ENCODE results near the gene HRH2. TPM values are rescaled to one million over a fixed set of nuclear protein-coding genes. Genes with fewer than 3 reads are reported as not detected.

The HRH2 gene
- total RNA-seq, 4 donors from 2014 or later = 0.15 to 4.5 (median 1.4) TPM

GRCh38 chr5:175714479-175715085 lies 56.7 kb downstream of the HRH2 start:
- no peaks in the 10 kb centered on the region for H3K36me3 ChIP-seq
- peaks cover 0 to 12% (median 6%) of the 10 kb centered on the region in 3 donors for H3K9me3 ChIP-seq
- TF ChIP-seq CTCF (IDR thresholded peaks at IDR 0.05) = no peak
- no peak for TF ChIP-seq POLR2A (IDR thresholded peaks at IDR 0.05)
- intact Hi-C loops (cut with DNase I) = loop anchor here (5.0 kb wide), 1 partner anchor 182 kb away; no protein-coding TSS in a partner anchor
- no peak overlapping the region for H3K27ac ChIP-seq
- no peak overlapping the region for H3K4me3 ChIP-seq
- peaks cover 0 to 12% (median 0%) of the 10 kb centered on the region in 4 donors for H3K27me3 ChIP-seq
- no peak for DNase-seq
- WGBS, 2 donors = 89 to 94% methylated on average over 7 of the region's 7 CpGs
- no peaks in the 10 kb centered on the region for H3K4me1 ChIP-seq

- Histone ChIP-seq H3K4me3 (no peak overlapping the region), H3K27me3 (peaks cover 0 to 14% (median 0%) of the 10 kb centered on the region in 4 donors), H3K27ac (no peak overlapping the region), H3K36me3 (no peaks in the 10 kb centered on the region), H3K9me3 (peaks cover 0 to 12% (median 6%) of the 10 kb centered on the region in 3 donors), H3K4me1 (no peaks in the 10 kb centered on the region)
- intact Hi-C loops (cut with DNase I) = loop anchor here (5.0 kb wide), 1 partner anchor 184 kb away; no protein-coding TSS in a partner anchor
- 85 to 97% methylated on average over 10 of the region's 10 CpGs for WGBS, 2 donors
- TF ChIP-seq CTCF (IDR thresholded peaks at IDR 0.05) = no peak
- TF ChIP-seq POLR2A (IDR thresholded peaks at IDR 0.05) = no peak
- DNase-seq = no peak
Observed at GRCh38 chr5:175715627-175716522, 58.0 kb downstream of the HRH2 start.

GRCh38 chr5:175717837-175718236 lies 60.0 kb downstream of the HRH2 start:
- Histone ChIP-seq H3K27me3 (peaks cover 0 to 6% (median 0%) of the 10 kb centered on the region in 4 donors), H3K9me3 (peaks cover 0 to 12% (median 6%) of the 10 kb centered on the region in 3 donors), H3K36me3 (no peaks in the 10 kb centered on the region)

GRCh38 chr5:175718401-175719108 lies 60.7 kb downstream of the HRH2 start:
- DNase-seq = no peak
- WGBS, 2 donors = 35 to 38% methylated on average over 8 of the region's 8 CpGs
- TF ChIP-seq POLR2A (IDR thresholded peaks at IDR 0.05) (no peak), CTCF (IDR thresholded peaks at IDR 0.05) (peak; percentile 24 to 83 (median 64))
- intact Hi-C loops (cut with DNase I) = loop anchor here (5.0 kb wide), 1 partner anchor 186 kb away; no protein-coding TSS in a partner anchor
- Histone ChIP-seq H3K27me3 (peaks cover 0 to 6% (median 0%) of the 10 kb centered on the region in 4 donors), H3K4me1 (no peaks in the 10 kb centered on the region), H3K36me3 (no peaks in the 10 kb centered on the region), H3K27ac (no peak overlapping the region), H3K9me3 (peaks cover 0 to 12% (median 6%) of the 10 kb centered on the region in 3 donors), H3K4me3 (no peak overlapping the region)

More at GRCh38 chr5:175717837-175718236, 60.0 kb downstream of the HRH2 start:
- H3K4me3 ChIP-seq = no peak overlapping the region
- WGBS, 2 donors = 73 to 79% methylated on average over 3 of the region's 3 CpGs
- DNase-seq = no peak
- intact Hi-C loops (cut with DNase I) = loop anchor here (5.0 kb wide), 1 partner anchor 186 kb away; no protein-coding TSS in a partner anchor
- TF ChIP-seq CTCF (IDR thresholded peaks at IDR 0.05) (no peak), POLR2A (IDR thresholded peaks at IDR 0.05) (no peak)
- no peak overlapping the region for H3K27ac ChIP-seq
- no peaks in the 10 kb centered on the region for H3K4me1 ChIP-seq

Measured in esophagus squamous epithelium (tissue), 5 donors.